GM12878 (cell line): ENCODE results near the gene KCND2. TPM values are rescaled to one million over a fixed set of nuclear protein-coding genes. Genes with fewer than 3 reads are reported as not detected.

Source experiments
- ATAC-seq: fragments of 200-7000 bp; cut with Tn5 transposase; 3 replicates; pipeline ENCODE4 v1.9.1; 2020; ENCODE audit warnings: mild to moderate bottlenecking, moderate library complexity
- BruUV-seq: library from RNA; stranded (reverse); fragments of 400-500 nt; replicated peaks from 2 replicates; lab custom pipeline; 2021; lab: Mats Ljungman, UMichigan
- CTCF ChIA-PET: fragments of 300-600 bp; sonication (Branson Sonifier 250); formaldehyde crosslinking; extraction: SDS; loops from one replicate; lab custom pipeline; 2021; ENCODE audit warnings: inconsistent platforms; lab: Yijun Ruan, JAX
- POLR2A ChIA-PET: fragments of 350-600 bp; formaldehyde crosslinking; extraction: SDS; loops from one replicate; lab custom pipeline; 2021; ENCODE audit warnings: inconsistent platforms; lab: Charles Lee
- RAD21 ChIA-PET: fragments of 300-600 bp; sonication (Branson Sonifier 250); formaldehyde crosslinking; loops from one replicate; lab custom pipeline; 2023; ENCODE audit warnings: antibody characterized with exemption; ENCODE audit not compliant: unreplicated experiment; lab: Charles Lee
- SMC1A ChIA-PET: fragments of 300-600 bp; sonication (Branson Sonifier 250); formaldehyde crosslinking; loops from one replicate; lab custom pipeline; 2023; ENCODE audit not compliant: unreplicated experiment, uncharacterized antibody; lab: Charles Lee
- DNase-seq: peaks from one replicate; pipeline ENCODE4 v3.0.0-alpha.2; 2011; ENCODE audit warnings: low read depth, low spot score
- FAIRE-seq: peaks from 3 replicates; lab custom pipeline; 2011; peaks lifted over from hg19 to GRCh38; lab: Jason Lieb, UNC
- H2AFZ ChIP-seq: 2 replicates; pipeline ENCODE4 v1.6.0; 2011; ENCODE audit warnings: low read depth, low read length, control low read depth; ENCODE audit not compliant: control insufficient read depth
- H3K27ac ChIP-seq: 2 replicates; pipeline ENCODE4 v1.5.1; 2011; ENCODE audit warnings: control low read depth; ENCODE audit not compliant: control insufficient read depth, insufficient read depth
- H3K27me3 ChIP-seq, 2 experiments: replicated peaks in 1 of 2; 2 replicates each; pipeline versions ENCODE4 v1.6.0 to v1.6.1; 2011; ENCODE audit warnings: low read length in 1 of 2; ENCODE audit not compliant: control insufficient read depth in 2 of 2, insufficient read depth in 2 of 2
- H3K36me3 ChIP-seq, 2 experiments: 2 replicates each; pipeline ENCODE4 v1.5.1; 2011; ENCODE audit warnings: low read length in 1 of 2; ENCODE audit not compliant: control insufficient read depth in 2 of 2, insufficient read depth in 2 of 2
- H3K4me1 ChIP-seq: 2 replicates; pipeline ENCODE4 v1.6.1; 2011; ENCODE audit warnings: mild to moderate bottlenecking, low read length, moderate library complexity, mixed read lengths; ENCODE audit not compliant: control insufficient read depth, insufficient read depth
- H3K4me2 ChIP-seq: 2 replicates; pipeline ENCODE4 v1.6.0; 2011; ENCODE audit warnings: control low read depth; ENCODE audit not compliant: control insufficient read depth, insufficient read depth
- H3K4me3 ChIP-seq: fragments of 200-600 bp; sonication (generic); 2 replicates; pipeline ENCODE4 v1.5.1; 2016
- H3K79me2 ChIP-seq: 2 replicates; pipeline ENCODE4 v1.6.0; 2011; ENCODE audit warnings: low read length; ENCODE audit not compliant: control insufficient read depth, insufficient read depth
- H3K9ac ChIP-seq: 2 replicates; pipeline ENCODE4 v1.8.0; 2011; ENCODE audit warnings: low read length, control low read depth, mixed read lengths; ENCODE audit not compliant: control insufficient read depth, insufficient read depth
- H3K9me3 ChIP-seq: replicated peaks from 3 replicates; pipeline ENCODE4 v1.5.1; 2011; ENCODE audit warnings: mild to moderate bottlenecking, low read length; ENCODE audit not compliant: control insufficient read depth, insufficient read depth
- H4K20me1 ChIP-seq: 2 replicates; pipeline ENCODE4 v1.6.0; 2011; ENCODE audit not compliant: control insufficient read depth, insufficient read depth
- BACH1 ChIP-seq: fragments of 450-650 bp; IDR thresholded peaks from 2 replicates; pipeline ENCODE4 v1.6.1; 2017; ENCODE audit warnings: mild to moderate bottlenecking, borderline replicate concordance
- BMI1 ChIP-seq: fragments of 450-650 bp; IDR thresholded peaks from 2 replicates; pipeline ENCODE4 v1.6.1; 2016; ENCODE audit warnings: mild to moderate bottlenecking, moderate library complexity, borderline replicate concordance
- CREM ChIP-seq: IDR thresholded peaks from 2 replicates; pipeline ENCODE4 v1.6.1; 2014; ENCODE audit warnings: antibody characterized with exemption, low read depth
- EED ChIP-seq: sonication (generic); IDR thresholded peaks from 2 replicates; pipeline ENCODE4 v1.6.1; 2016; ENCODE audit warnings: antibody characterized with exemption, low read depth
- GATAD2B ChIP-seq: fragments of 450-650 bp; conservative IDR thresholded peaks from 2 replicates; pipeline ENCODE4 v1.6.1; 2017; ENCODE audit warnings: low read depth, mild to moderate bottlenecking, moderate library complexity
- JUNB ChIP-seq: IDR thresholded peaks from 2 replicates; pipeline ENCODE4 v1.6.1; 2016; ENCODE audit warnings: antibody characterized with exemption, mild to moderate bottlenecking
- JUND ChIP-seq: IDR thresholded peaks from 2 replicates; pipeline ENCODE4 v1.6.1; 2012; ENCODE audit warnings: low read depth, mild to moderate bottlenecking, low read length, improper control_type of control experiment, moderate library complexity
- NRF1 ChIP-seq: conservative IDR thresholded peaks from 2 replicates; pipeline ENCODE4 v1.6.1; 2011; ENCODE audit warnings: mild to moderate bottlenecking, low read depth, low read length, improper control_type of control experiment
- RAD21 ChIP-seq: IDR thresholded peaks from 2 replicates; pipeline ENCODE4 v1.6.1; 2011; ENCODE audit warnings: mild to moderate bottlenecking, low read depth, low read length, moderate library complexity; ENCODE audit not compliant: insufficient read depth
- SMARCA5 ChIP-seq: fragments of 450-650 bp; IDR thresholded peaks from 2 replicates; pipeline ENCODE4 v1.6.1; 2017; ENCODE audit warnings: mild to moderate bottlenecking
- SMC3 ChIP-seq: IDR thresholded peaks from 2 replicates; pipeline ENCODE4 v1.6.1; 2011; ENCODE audit warnings: low read length, improper control_type of control experiment, borderline replicate concordance
- SREBF2 ChIP-seq: IDR thresholded peaks from 2 replicates; pipeline ENCODE4 v1.6.1; 2012; ENCODE audit warnings: mild to moderate bottlenecking, low read length
- YBX1 ChIP-seq: fragments of 450-650 bp; IDR thresholded peaks from 2 replicates; pipeline ENCODE4 v1.6.1; 2016; ENCODE audit warnings: antibody characterized with exemption
- ZNF207 ChIP-seq: fragments of 450-650 bp; IDR thresholded peaks from 2 replicates; pipeline ENCODE4 v1.6.1; 2014; ENCODE audit warnings: antibody characterized with exemption, mild to moderate bottlenecking, borderline replicate concordance
- ZNF274 ChIP-seq: IDR thresholded peaks from one replicate; pipeline ENCODE4 v1.8.0; 2011; ENCODE audit not compliant: insufficient read length, insufficient read depth
- ZNF384 ChIP-seq: IDR thresholded peaks from 2 replicates; pipeline ENCODE4 v1.6.1; 2012; ENCODE audit warnings: low read depth, mild to moderate bottlenecking, low read length, improper control_type of control experiment, borderline replicate concordance
- WGBS: methylation state at CpG from one replicate; pipeline ENCODE4 v1.1.6; 2016; ENCODE audit warnings: low lambda C conversion rate; ENCODE audit not compliant: insufficient replicate concordance, insufficient coverage; ENCODE audit errors: missing lambda C conversion rate; 5-methylcytosine and 5-hydroxymethylcytosine counted together
- in situ Hi-C: fragments of 300-500 bp; cut with MboI; formaldehyde crosslinking; loops from 9 replicates; pipeline ENCODE4 v1.14.3; 2018; ENCODE audit warnings: mixed read lengths
- intact Hi-C: fragments of 100-400 bp; cut with micrococcal nuclease; formaldehyde crosslinking; loops from one replicate; pipeline ENCODE4 v1.14.2; 2022; ENCODE audit not compliant: unreplicated experiment
- polyA plus RNA-seq, 11 experiments: library from polyadenylated mRNA; depleted of rRNA in 4 of 11; unstranded in 6 of 11; stranded (reverse) in 5 of 11; fragments of >200 nt; fragmentation: Nextera tagmentation in 4 of 11; fragmentation: Illumina TruSeq in 1 of 11; extraction: Ambion mirVana in 4 of 11; extraction: Trizol in 1 of 11; gene quantifications; 1 replicate in 1 of 11; 2 replicates in 10 of 11; pipeline versions ENCODE4 v1.2.1 to v1.2.3, GENCODE V29; 2011 to 2016; ENCODE audit warnings: inconsistent platforms in 2 of 11, missing spikeins in 2 of 11, low read depth in 1 of 11
- total RNA-seq, 4 experiments: library from RNA; depleted of rRNA in 3 of 4; stranded (reverse); fragments of >200 nt in 3 of 4; fragmentation: Illumina TruSeq in 1 of 4; extraction: Trizol in 1 of 4; gene quantifications; 2 replicates each; pipeline versions ENCODE4 v1.2.1 to v1.2.3, GENCODE V29; 2013 to 2021
- TF ChIP-seq, protein P1 (sequence below): IDR thresholded peaks from 2 replicates; pipeline ENCODE4 v1.6.1; 2011; ENCODE audit warnings: borderline replicate concordance, low read depth, mild to moderate bottlenecking, moderate library complexity, low read length; ENCODE audit not compliant: insufficient read depth, poor library complexity, severe bottlenecking
- TF ChIP-seq, protein P2 (sequence below): fragments of 150-350 bp; IDR thresholded peaks from 2 replicates; pipeline ENCODE4 v1.6.1; 2016; ENCODE audit warnings: low read depth, low read length

KCND2 gene
- total and polyA plus RNA-seq, 10 of the 15 experiments (the other 5 are each of a cell fraction or from before 2014, with no cell fraction given) = 3.6 to 22.3 (median 6.3) TPM

DNA sequence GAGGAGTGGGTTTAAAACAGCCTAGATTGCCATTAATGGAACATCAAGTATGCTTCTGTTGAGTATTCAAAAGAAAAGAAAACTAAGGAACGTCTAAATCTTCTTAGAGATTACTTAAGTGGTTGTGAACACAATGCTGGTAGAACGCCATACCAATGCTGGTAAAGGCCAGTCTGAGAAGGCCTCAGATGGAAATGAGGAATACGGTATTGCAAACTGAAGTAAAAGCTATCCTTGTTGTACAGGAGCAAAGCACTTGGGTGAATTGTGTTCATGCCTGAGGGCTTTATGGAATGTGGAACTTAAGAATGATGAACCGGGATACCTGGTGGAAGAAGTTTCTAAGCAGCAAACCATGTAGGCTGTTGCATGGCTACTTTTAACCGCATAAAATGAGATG, 208.0 kb downstream of the KCND2 start:
- Histone ChIP-seq H3K9me3 (no peaks in the 10 kb centered on the region; the same call in 1 of the 3 replicates), H3K27me3 (no peaks in the 10 kb centered on the region), H4K20me1 (no peaks in the 10 kb centered on the region), H3K4me1 (peaks cover 3% of the 10 kb centered on the region; the same call in 1 of the 2 replicates)
- CTCF ChIA-PET = interaction anchor here (1.0 kb wide), 1 partner anchor 11 kb away, joined by 5 read pairs; no protein-coding TSS in a partner anchor
- WGBS = 86% methylated on average over 5 of the region's 5 CpGs
- TF ChIP-seq YBX1 (no peak), GATAD2B (no peak), CREM (no peak), BMI1 (no peak), RAD21 (no peak), SMARCA5 (no peak), NRF1 (no peak), JUND (no peak), JUNB (no peak), SMC3 (no peak), EED (no peak), BACH1 (no peak), ZNF207 (no peak), SREBF2 (no peak), ZNF384 (no peak), ZNF274 (no peak)
- TF ChIP-seq, protein P1, sequence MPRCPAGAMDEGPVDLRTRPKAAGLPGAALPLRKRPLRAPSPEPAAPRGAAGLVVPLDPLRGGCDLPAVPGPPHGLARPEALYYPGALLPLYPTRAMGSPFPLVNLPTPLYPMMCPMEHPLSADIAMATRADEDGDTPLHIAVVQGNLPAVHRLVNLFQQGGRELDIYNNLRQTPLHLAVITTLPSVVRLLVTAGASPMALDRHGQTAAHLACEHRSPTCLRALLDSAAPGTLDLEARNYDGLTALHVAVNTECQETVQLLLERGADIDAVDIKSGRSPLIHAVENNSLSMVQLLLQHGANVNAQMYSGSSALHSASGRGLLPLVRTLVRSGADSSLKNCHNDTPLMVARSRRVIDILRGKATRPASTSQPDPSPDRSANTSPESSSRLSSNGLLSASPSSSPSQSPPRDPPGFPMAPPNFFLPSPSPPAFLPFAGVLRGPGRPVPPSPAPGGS = no peak
- TF ChIP-seq, protein P2, sequence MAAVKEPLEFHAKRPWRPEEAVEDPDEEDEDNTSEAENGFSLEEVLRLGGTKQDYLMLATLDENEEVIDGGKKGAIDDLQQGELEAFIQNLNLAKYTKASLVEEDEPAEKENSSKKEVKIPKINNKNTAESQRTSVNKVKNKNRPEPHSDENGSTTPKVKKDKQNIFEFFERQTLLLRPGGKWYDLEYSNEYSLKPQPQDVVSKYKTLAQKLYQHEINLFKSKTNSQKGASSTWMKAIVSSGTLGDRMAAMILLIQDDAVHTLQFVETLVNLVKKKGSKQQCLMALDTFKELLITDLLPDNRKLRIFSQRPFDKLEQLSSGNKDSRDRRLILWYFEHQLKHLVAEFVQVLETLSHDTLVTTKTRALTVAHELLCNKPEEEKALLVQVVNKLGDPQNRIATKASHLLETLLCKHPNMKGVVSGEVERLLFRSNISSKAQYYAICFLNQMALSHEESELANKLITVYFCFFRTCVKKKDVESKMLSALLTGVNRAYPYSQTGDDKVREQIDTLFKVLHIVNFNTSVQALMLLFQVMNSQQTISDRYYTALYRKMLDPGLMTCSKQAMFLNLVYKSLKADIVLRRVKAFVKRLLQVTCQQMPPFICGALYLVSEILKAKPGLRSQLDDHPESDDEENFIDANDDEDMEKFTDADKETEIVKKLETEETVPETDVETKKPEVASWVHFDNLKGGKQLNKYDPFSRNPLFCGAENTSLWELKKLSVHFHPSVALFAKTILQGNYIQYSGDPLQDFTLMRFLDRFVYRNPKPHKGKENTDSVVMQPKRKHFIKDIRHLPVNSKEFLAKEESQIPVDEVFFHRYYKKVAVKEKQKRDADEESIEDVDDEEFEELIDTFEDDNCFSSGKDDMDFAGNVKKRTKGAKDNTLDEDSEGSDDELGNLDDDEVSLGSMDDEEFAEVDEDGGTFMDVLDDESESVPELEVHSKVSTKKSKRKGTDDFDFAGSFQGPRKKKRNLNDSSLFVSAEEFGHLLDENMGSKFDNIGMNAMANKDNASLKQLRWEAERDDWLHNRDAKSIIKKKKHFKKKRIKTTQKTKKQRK = no peak
- TF ChIP-seq, all 136 proteins: peak for 0
- ChIA-PET SMC1A (interaction anchor here (1.0 kb wide), 1 partner anchor 134 kb away, joined by 3 read pairs; no protein-coding TSS in a partner anchor), POLR2A (interaction anchor here (1.1 to 1.4 kb wide), 2 partner anchors 9 to 16 kb away, joined by 4 read pairs; no protein-coding TSS in a partner anchor), RAD21 (no interaction called here)
- no peak overlapping the region for H3K9ac ChIP-seq
- H3K36me3 ChIP-seq = peaks cover 0 to 6% of the 10 kb centered on the region in 2 experiments; a peak in 3 of 4 replicates
- no TSS peak for BruUV-seq
- in situ Hi-C loops = no loop called here
- ATAC-seq = no peak
- no peak overlapping the region for H2AFZ ChIP-seq
- no peak overlapping the region for H3K27ac ChIP-seq
- no peak overlapping the region for H3K4me3 ChIP-seq
- no peak for FAIRE-seq
- no peak for DNase-seq
- intact Hi-C loops = no loop called here
- H3K4me2 ChIP-seq = no peak overlapping the region
- no peaks in the 10 kb centered on the region for H3K79me2 ChIP-seq
